ENCODE results near the gene CRMP1.

DNA sequence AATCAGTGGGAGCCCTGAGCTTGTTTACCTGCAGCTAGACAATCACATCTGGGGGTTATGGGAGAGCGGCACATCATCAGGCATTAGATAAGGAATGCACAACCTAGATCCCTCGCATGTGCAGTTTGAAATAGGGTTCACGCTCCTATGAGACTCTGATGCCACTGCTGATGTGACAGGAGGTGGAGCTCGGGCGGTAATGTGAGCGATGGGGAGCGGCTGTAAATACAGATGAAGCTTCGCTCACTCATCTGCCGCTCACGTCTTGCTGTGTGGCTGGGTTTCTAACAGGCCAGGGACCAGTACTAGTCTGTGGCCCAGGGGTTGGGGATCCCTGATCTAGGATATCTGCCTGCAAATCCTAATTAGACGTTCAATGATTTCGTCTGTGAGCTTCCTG lies 90.3 kb downstream of the CRMP1 start:
- TF ChIP-seq CTCF (IDR thresholded peaks at IDR 0.05): no peak
- no peak for TF ChIP-seq NR2C2 (CRISPR knock-in tag; IDR thresholded peaks at IDR 0.05)
- TF ChIP-seq TCF7 (CRISPR knock-in tag; IDR thresholded peaks at IDR 0.05; ENCODE audit: low read depth): no peak
- TF ChIP-seq NR3C1 (CRISPR knock-in tag; conservative IDR thresholded peaks at IDR 0.05; ENCODE audit: low read depth): no peak
- TF ChIP-seq MAX (CRISPR knock-in tag; IDR thresholded peaks at IDR 0.05): no peak
- TF ChIP-seq ZNF121 (CRISPR knock-in tag; IDR thresholded peaks at IDR 0.05): no peak
- TF ChIP-seq NR1H2 (CRISPR knock-in tag; IDR thresholded peaks at IDR 0.05): no peak
- no peak for TF ChIP-seq KAT7 (CRISPR knock-in tag; IDR thresholded peaks at IDR 0.05; ENCODE audit: borderline replicate concordance)
- TF ChIP-seq, protein P1, sequence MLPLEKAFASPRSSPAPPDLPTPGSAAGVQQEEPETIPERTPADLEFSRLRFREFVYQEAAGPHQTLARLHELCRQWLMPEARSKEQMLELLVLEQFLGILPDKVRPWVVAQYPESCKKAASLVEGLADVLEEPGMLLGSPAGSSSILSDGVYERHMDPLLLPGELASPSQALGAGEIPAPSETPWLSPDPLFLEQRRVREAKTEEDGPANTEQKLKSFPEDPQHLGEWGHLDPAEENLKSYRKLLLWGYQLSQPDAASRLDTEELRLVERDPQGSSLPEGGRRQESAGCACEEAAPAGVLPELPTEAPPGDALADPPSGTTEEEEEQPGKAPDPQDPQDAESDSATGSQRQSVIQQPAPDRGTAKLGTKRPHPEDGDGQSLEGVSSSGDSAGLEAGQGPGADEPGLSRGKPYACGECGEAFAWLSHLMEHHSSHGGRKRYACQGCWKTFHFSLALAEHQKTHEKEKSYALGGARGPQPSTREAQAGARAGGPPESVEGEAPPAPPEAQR (CRISPR knock-in tag; IDR thresholded peaks at IDR 0.05): no peak
- no peak for TF ChIP-seq ZBTB43 (CRISPR knock-in tag; IDR thresholded peaks at IDR 0.05)
- TF ChIP-seq, protein P2, sequence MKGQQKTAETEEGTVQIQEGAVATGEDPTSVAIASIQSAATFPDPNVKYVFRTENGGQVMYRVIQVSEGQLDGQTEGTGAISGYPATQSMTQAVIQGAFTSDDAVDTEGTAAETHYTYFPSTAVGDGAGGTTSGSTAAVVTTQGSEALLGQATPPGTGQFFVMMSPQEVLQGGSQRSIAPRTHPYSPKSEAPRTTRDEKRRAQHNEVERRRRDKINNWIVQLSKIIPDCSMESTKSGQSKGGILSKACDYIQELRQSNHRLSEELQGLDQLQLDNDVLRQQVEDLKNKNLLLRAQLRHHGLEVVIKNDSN (CRISPR knock-in tag; IDR thresholded peaks at IDR 0.05): no peak

Measured in WTC11 (cell line).